Lower leg skin (tissue), 3 donors: Measurements from ENCODE around the gene STK35.

ENCODE experiments used
- POLR2A ChIP-seq, 2 donors: fragments of 450-650 bp; IDR thresholded peaks; one replicate each; pipeline ENCODE4 v1.6.1; 2016 to 2017; ENCODE audit warnings: antibody characterized with exemption in 2 of 2, mild to moderate bottlenecking in 1 of 2, moderate library complexity in 1 of 2
- TF ChIP-seq, protein P1 (sequence below), 3 donors: fragments of 450-650 bp; IDR thresholded peaks; one replicate each; pipeline ENCODE4 v1.5.1; 2016; ENCODE audit warnings: antibody characterized with exemption in 3 of 3, mild to moderate bottlenecking in 3 of 3, moderate library complexity in 2 of 3

GRCh38 chr20:2195614-2196013 is 94.0 kb downstream of the STK35 start:
- TF ChIP-seq, protein P1, sequence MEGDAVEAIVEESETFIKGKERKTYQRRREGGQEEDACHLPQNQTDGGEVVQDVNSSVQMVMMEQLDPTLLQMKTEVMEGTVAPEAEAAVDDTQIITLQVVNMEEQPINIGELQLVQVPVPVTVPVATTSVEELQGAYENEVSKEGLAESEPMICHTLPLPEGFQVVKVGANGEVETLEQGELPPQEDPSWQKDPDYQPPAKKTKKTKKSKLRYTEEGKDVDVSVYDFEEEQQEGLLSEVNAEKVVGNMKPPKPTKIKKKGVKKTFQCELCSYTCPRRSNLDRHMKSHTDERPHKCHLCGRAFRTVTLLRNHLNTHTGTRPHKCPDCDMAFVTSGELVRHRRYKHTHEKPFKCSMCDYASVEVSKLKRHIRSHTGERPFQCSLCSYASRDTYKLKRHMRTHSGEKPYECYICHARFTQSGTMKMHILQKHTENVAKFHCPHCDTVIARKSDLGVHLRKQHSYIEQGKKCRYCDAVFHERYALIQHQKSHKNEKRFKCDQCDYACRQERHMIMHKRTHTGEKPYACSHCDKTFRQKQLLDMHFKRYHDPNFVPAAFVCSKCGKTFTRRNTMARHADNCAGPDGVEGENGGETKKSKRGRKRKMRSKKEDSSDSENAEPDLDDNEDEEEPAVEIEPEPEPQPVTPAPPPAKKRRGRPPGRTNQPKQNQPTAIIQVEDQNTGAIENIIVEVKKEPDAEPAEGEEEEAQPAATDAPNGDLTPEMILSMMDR (IDR thresholded peaks at IDR 0.05) = no peak
- no peak for TF ChIP-seq POLR2A (IDR thresholded peaks at IDR 0.05)
